GM12874 (cell line): ENCODE results near the gene NUCB1.

ENCODE experiments used
- TF ChIP-seq, protein P1 (sequence below): IDR thresholded peaks from 2 replicates; pipeline ENCODE4 v1.5.1; 2011; ENCODE audit warnings: low read depth, mild to moderate bottlenecking, control low read depth, low read length, moderate library complexity; ENCODE audit not compliant: insufficient read depth

The NUCB1 gene

GRCh38 chr19:48959341-48960239, 59.5 kb downstream of the NUCB1 start:
- TF ChIP-seq, protein P1, sequence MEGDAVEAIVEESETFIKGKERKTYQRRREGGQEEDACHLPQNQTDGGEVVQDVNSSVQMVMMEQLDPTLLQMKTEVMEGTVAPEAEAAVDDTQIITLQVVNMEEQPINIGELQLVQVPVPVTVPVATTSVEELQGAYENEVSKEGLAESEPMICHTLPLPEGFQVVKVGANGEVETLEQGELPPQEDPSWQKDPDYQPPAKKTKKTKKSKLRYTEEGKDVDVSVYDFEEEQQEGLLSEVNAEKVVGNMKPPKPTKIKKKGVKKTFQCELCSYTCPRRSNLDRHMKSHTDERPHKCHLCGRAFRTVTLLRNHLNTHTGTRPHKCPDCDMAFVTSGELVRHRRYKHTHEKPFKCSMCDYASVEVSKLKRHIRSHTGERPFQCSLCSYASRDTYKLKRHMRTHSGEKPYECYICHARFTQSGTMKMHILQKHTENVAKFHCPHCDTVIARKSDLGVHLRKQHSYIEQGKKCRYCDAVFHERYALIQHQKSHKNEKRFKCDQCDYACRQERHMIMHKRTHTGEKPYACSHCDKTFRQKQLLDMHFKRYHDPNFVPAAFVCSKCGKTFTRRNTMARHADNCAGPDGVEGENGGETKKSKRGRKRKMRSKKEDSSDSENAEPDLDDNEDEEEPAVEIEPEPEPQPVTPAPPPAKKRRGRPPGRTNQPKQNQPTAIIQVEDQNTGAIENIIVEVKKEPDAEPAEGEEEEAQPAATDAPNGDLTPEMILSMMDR = no peak

DNA sequence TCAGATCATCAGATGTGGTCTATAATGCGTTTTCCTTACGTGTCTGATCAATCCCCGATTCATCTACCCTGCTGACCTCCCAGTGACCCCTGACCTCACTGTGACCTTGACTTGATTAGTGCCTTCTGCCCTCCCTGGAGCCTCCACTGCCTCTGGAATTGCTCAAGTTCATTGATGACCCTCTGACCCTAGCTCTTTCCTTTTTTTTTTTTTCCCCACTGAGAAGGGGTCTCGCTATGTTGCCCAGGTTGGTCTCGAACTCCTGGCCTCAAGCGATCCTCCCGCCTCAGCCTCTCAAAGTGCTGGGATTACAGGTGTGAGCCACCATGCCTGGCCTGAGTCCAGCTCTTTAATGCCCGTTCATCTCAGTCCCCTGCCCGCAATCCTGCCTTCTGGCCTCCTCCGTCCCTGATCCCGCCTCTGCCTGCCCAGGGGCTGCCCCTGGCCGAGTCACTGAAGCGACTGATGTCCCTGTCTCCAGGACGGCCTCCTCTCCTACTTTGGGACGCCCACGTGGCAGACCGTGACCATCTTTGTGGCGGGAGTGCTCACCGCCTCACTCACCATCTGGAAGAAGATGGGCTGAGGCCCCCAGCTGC, 61.0 kb downstream of the NUCB1 start:
- TF ChIP-seq, protein P1 = no peak

DNA sequence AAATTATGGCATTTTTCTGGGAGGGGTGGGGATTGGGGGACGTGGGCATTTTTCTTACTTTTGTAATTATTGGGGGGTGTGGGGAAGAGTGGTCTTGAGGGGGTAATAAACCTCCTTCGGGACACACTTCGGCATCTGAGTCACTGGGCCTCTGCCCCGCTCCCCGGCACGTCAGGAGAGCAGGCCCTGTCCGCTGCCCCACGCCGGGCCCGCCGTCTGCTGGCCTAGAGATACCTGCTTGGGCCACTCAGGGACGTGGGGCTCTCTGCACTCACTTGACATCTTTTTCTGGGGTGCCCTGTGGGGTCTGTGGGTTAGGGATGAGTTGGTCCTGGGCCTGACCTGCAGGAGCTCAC, 61.5 kb downstream of the NUCB1 start:
- TF ChIP-seq, protein P1 = no peak

GRCh38 chr19:48962029-48962848, 62.1 kb downstream of the NUCB1 start:
- TF ChIP-seq, protein P1 = no peak

DNA sequence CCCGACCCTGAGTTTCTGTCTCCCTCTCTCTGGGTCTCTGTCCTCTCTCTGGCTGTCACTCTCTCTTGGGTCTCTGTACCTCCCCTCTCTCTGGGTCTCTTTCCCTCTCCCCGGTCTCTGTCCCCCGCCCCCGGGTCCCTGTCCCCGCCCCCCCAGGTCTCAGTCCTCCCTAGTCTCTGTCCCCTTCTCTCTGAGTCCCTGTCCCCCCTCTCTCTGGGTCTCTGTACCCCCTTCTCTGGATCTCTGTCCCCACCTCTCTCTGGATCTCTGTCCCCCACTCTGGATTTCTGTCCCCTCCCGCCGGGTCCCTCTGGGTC, 62.7 kb downstream of the NUCB1 start:
- TF ChIP-seq, protein P1 = no peak

- TF ChIP-seq, protein P1 = no peak
Measured at GRCh38 chr19:48963371-48964204, 63.5 kb downstream of the NUCB1 start.
